HCT116 (cell line): ENCODE data around the gene LZTR1. TPM values are rescaled to one million over a fixed set of nuclear protein-coding genes. Genes with fewer than 3 reads are reported as not detected.

Experiments
- ATAC-seq: fragments of 200-7000 bp; cut with Tn5 transposase; 2 replicates; pipeline ENCODE4 v1.9.1; 2020; ENCODE audit warnings: mild to moderate bottlenecking, moderate library complexity
- BruUV-seq: library from RNA; stranded (reverse); fragments of 400-500 nt; replicated peaks from 2 replicates; lab custom pipeline; 2021; lab: Mats Ljungman, UMichigan
- CTCF ChIA-PET: fragments of 300-600 bp; sonication (Branson Sonifier 250); formaldehyde crosslinking; loops from one replicate; lab custom pipeline; 2021; ENCODE audit warnings: antibody characterized with exemption; lab: Charles Lee
- POLR2A ChIA-PET: fragments of 300-600, 350-600 bp; sonication (Branson Sonifier 250); formaldehyde crosslinking; loops from one replicate; lab custom pipeline; 2021; ENCODE audit warnings: antibody characterized with exemption; lab: Charles Lee
- RAD21 ChIA-PET, 2 experiments: fragments of 300-600 bp; sonication (Branson Sonifier 250); formaldehyde crosslinking; loops; one replicate each; lab custom pipeline; 2023; ENCODE audit warnings: low total read pairs in 2 of 2; ENCODE audit not compliant: uncharacterized antibody in 2 of 2, unreplicated experiment in 2 of 2, low non-redundant PET in 1 of 2; lab: Charles Lee
- DNase-seq: peaks from one replicate; pipeline ENCODE4 v3.0.0-alpha.2; 2010; ENCODE audit warnings: low read depth, low spot score
- H2AFZ ChIP-seq: fragments of 200-600 bp; shearing (Covaris generic), sonication (generic); 2 replicates; pipeline ENCODE4 v1.6.1; 2017; ENCODE audit warnings: low read depth, mixed run types, mixed read lengths, antibody characterized with exemption, low read length; ENCODE audit not compliant: poor library complexity, severe bottlenecking
- H3K27ac ChIP-seq: 2 replicates; pipeline ENCODE4 v1.5.1; 2012; ENCODE audit warnings: low read depth, low read length
- H3K27me3 ChIP-seq: fragments of 200-600 bp; sonication (generic); 2 replicates; pipeline ENCODE4 v1.6.1; 2016; ENCODE audit warnings: mixed run types, low read length, mixed read lengths; ENCODE audit not compliant: insufficient read depth
- H3K36me3 ChIP-seq, 2 experiments: fragments of 200-500 bp in 1 of 2; fragments of 200-600 bp in 1 of 2; sonication (Bioruptor generic) in 1 of 2; sonication (generic) in 1 of 2; 2 replicates each; pipeline versions ENCODE4 v1.5.1 to v1.6.1; 2014 to 2016; ENCODE audit warnings: low read length in 2 of 2, inconsistent platforms in 1 of 2, mixed read lengths in 1 of 2, mixed run types in 1 of 2; ENCODE audit not compliant: insufficient read depth in 2 of 2, control insufficient read depth in 1 of 2
- H3K4me1 ChIP-seq, 2 experiments: fragments of 200-600 bp in 1 of 2; sonication (generic) in 1 of 2; 2 replicates each; pipeline versions ENCODE4 v1.5.1 to v1.6.1; 2012 to 2017; ENCODE audit warnings: low read length in 2 of 2, inconsistent platforms in 1 of 2, mild to moderate bottlenecking in 1 of 2, mixed read lengths in 1 of 2, mixed run types in 1 of 2, moderate library complexity in 1 of 2; ENCODE audit not compliant: insufficient read depth in 2 of 2, control insufficient read depth in 1 of 2
- H3K4me2 ChIP-seq: fragments of 200-600 bp; sonication (generic); 2 replicates; pipeline ENCODE4 v1.6.1; 2017; ENCODE audit warnings: mixed run types, low read length, mixed read lengths
- H3K4me3 ChIP-seq, 2 experiments: fragments of 200-600 bp in 1 of 2; sonication (generic) in 1 of 2; replicated peaks in 1 of 2; 2 replicates each; pipeline ENCODE4 v1.5.1; 2011 to 2016; ENCODE audit warnings: low read length in 2 of 2, control low read depth in 1 of 2, low read depth in 1 of 2, mild to moderate bottlenecking in 1 of 2, mixed read lengths in 1 of 2, mixed run types in 1 of 2
- H3K79me2 ChIP-seq: fragments of 200-600 bp; sonication (generic); 2 replicates; pipeline ENCODE4 v1.6.1; 2017; ENCODE audit warnings: mild to moderate bottlenecking, mixed run types, low read length, moderate library complexity, mixed read lengths; ENCODE audit not compliant: insufficient read depth
- H3K9ac ChIP-seq: fragments of 200-600 bp; sonication (generic); 2 replicates; pipeline ENCODE4 v1.6.1; 2016; ENCODE audit warnings: low read length, mixed read lengths
- H3K9me2 ChIP-seq: fragments of 200-600 bp; sonication (generic), shearing (Covaris generic); 2 replicates; pipeline ENCODE4 v1.6.1; 2017; ENCODE audit warnings: mixed run types, mild to moderate bottlenecking, moderate library complexity; ENCODE audit not compliant: insufficient read depth
- H3K9me3 ChIP-seq, 2 experiments: fragments of 200-500 bp in 1 of 2; fragments of 200-600 bp in 1 of 2; sonication (Bioruptor generic) in 1 of 2; sonication (generic) in 1 of 2; 2 replicates each; pipeline ENCODE4 v1.6.1; 2014 to 2017; ENCODE audit warnings: low read length in 2 of 2, mixed read lengths in 2 of 2, inconsistent platforms in 1 of 2, low read depth in 1 of 2, mild to moderate bottlenecking in 1 of 2, mixed run types in 1 of 2, moderate library complexity in 1 of 2; ENCODE audit not compliant: control insufficient read depth in 1 of 2, insufficient read depth in 1 of 2
- H4K20me1 ChIP-seq: fragments of 200-600 bp; sonication (generic), shearing (Covaris generic); 2 replicates; pipeline ENCODE4 v1.6.1; 2017; ENCODE audit warnings: mixed run types, mild to moderate bottlenecking, moderate library complexity; ENCODE audit not compliant: insufficient read depth
- ELF1 ChIP-seq: IDR thresholded peaks from 2 replicates; pipeline ENCODE4 v1.6.1; 2012; ENCODE audit warnings: low read depth, borderline replicate concordance
- POLR2A ChIP-seq: IDR thresholded peaks from 2 replicates; pipeline ENCODE4 v1.7.0; 2011; ENCODE audit warnings: borderline replicate concordance; ENCODE audit not compliant: insufficient read depth, insufficient read length; ENCODE audit errors: extremely low read depth
- POLR2AphosphoS5 ChIP-seq: IDR thresholded peaks from 2 replicates; pipeline ENCODE4 v1.6.1; 2011; ENCODE audit warnings: mild to moderate bottlenecking, low read depth, low read length, moderate library complexity
- SIN3A ChIP-seq: IDR thresholded peaks from 2 replicates; pipeline ENCODE4 v1.6.1; 2012; ENCODE audit warnings: low read depth
- ZNF274 ChIP-seq: fragments of 200-500 bp; sonication (Bioruptor generic); IDR thresholded peaks from 2 replicates; pipeline ENCODE4 v1.6.1; 2014; ENCODE audit warnings: mild to moderate bottlenecking, low read depth, low read length, inconsistent platforms
- intact Hi-C: fragments of 100-400 bp; cut with micrococcal nuclease; formaldehyde crosslinking; loops from 2 replicates; pipeline ENCODE4 v1.10.0; 2022
- total RNA-seq: library from RNA; stranded (reverse); gene quantifications from one replicate; pipeline ENCODE4 v1.2.1, GENCODE V29; 2021; ENCODE audit not compliant: unreplicated experiment
- TF ChIP-seq, protein P1 (sequence below): IDR thresholded peaks from 2 replicates; pipeline ENCODE4 v1.6.1; 2012

Gene LZTR1
- total RNA-seq, 1 experiment from 2014 or later, result 56.5 TPM

DNA sequence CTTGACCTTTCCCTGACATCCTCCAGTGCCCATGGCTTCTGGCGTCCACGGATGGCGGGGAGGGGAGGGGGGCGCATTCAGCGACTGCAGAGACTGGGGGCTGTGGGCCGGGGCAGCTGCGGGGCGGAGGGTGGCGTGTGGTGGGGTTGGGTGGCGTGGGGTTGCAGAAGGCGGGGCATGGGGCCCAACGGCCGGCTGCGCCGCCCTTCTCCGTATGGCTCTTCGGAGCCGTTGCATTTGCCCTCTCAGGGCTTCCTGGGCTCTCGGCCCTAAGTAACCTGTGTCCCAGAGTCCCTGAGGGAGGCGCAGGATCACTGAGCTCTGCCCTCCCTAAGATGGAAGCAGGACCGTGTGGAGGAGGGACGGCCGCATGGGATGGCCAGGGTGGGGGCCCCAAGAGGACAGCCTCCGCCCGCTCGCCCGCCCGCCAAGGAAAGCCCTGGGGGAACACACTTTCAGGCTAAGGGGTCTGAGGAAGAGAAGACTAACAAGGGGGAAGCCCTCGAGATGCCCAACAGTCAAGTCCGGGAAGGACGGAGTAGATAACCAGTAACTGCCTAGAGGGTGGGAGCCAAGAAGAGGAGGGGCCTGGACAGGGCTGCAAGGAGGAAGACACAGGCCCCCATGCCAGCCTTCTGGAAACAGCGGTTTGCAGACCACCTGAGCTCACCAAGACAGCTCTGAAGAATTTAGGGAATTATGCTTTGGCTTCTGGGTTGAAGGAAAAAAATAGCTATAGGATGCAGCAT is 24.2 kb upstream of the LZTR1 start:
- no TSS peak for BruUV-seq
- DNase-seq, result no peak
- Histone ChIP-seq H3K36me3 (peaks cover 5% of the 10 kb centered on the region in 2 experiments; a peak in 3 of 4 replicates), H3K79me2 (peaks cover 21% of the 10 kb centered on the region), H3K27ac (peak overlapping the region; percentile 96), H3K4me1 (peaks cover 15 to 41% of the 10 kb centered on the region in 2 experiments), H3K4me2 (peak overlapping the region; percentile 96), H3K27me3 (no peaks in the 10 kb centered on the region), H2AFZ (peak overlapping the region; percentile 42), H3K9me2 (no peaks in the 10 kb centered on the region), H3K4me3 (peak overlapping the region; percentile 81 to 98), H3K9ac (peak overlapping the region; percentile 96), H3K9me3 (no peaks in the 10 kb centered on the region), H4K20me1 (no peaks in the 10 kb centered on the region)
- intact Hi-C loops, result loop anchor here (5.0 kb wide), 1 partner anchor 41 kb away; the partner anchor contains the start of gene CRKL
- RAD21 ChIA-PET, result interaction anchor here in 1 of 2 experiments (0.8 kb wide), 1 partner anchor 72 kb away, joined by 3 read pairs; no protein-coding TSS in a partner anchor
- TF ChIP-seq SIN3A (peak; percentile 52; the same call in 1 of the 2 replicates), ELF1 (no peak), POLR2AphosphoS5 (peak; percentile 45), ZNF274 (no peak), POLR2A (peak; percentile 51)
- TF ChIP-seq, protein P1, sequence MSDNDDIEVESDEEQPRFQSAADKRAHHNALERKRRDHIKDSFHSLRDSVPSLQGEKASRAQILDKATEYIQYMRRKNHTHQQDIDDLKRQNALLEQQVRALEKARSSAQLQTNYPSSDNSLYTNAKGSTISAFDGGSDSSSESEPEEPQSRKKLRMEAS, result 0 out of 2 replicates have a peak, but pooled peaks have one; percentile 30
- TF ChIP-seq, all 23 proteins: peak for 4
- ChIA-PET CTCF (interaction anchor here (0.6 to 4.4 kb wide), 6 partner anchors 13 to 143 kb away, joined by 3 to 21 read pairs (median 6); partner anchors contain the start of genes CRKL and LZTR1), POLR2A (interaction anchor here (0.6 to 3.3 kb wide), 6 partner anchors 10 to 140 kb away, joined by 4 to 21 read pairs (median 8); partner anchors contain the start of gene LZTR1)
- peak; percentile 66 for ATAC-seq
